ENCODE data around the gene ADK. TPM values are rescaled to one million over a fixed set of nuclear protein-coding genes. Genes with fewer than 3 reads are reported as not detected.

ADK gene
- total and polyA plus RNA-seq, 2 donors (not counting 3 experiments of a cell fraction or from before 2014, with no cell fraction given), result 11.7 to 46.5 TPM

GRCh38 chr10:74575912-74576311 lies 424.9 kb downstream of the ADK start:
- Histone ChIP-seq H3K79me2 (ENCODE audit: control insufficient read depth, insufficient read depth, low read length) (no peaks in the 10 kb centered on the region), H3K27me3 (ENCODE audit: control insufficient read depth in 2 of 2, insufficient read depth in 2 of 2, low read length in 2 of 2) (no peaks in the 10 kb centered on the region), H3K9me1 (replicated peaks; ENCODE audit: control insufficient read depth, extremely low read depth, insufficient read depth, low read length) (no peaks in the 10 kb centered on the region), H3K9me3 (replicated peaks; ENCODE audit: control insufficient read depth, insufficient read depth, low read length) (no peaks in the 10 kb centered on the region), H3K27ac (ENCODE audit: insufficient read depth, low read depth, low read length) (no peak overlapping the region), H3K36me3 (ENCODE audit: control insufficient read depth in 2 of 2, extremely low read depth in 1 of 2, insufficient read depth in 2 of 2, low read length in 2 of 2) (no peaks in the 10 kb centered on the region), H3K4me1 (ENCODE audit: control insufficient read depth, extremely low read depth, insufficient read depth, low read length) (no peaks in the 10 kb centered on the region), H3K4me2 (ENCODE audit: insufficient read depth, low read length) (no peak overlapping the region), H4K20me1 (replicated peaks; ENCODE audit: control insufficient read depth, extremely low read depth, insufficient read depth, low read length) (no peaks in the 10 kb centered on the region), H3K9ac (replicated peaks; ENCODE audit: extremely low read depth, insufficient read depth, low read length) (no peak overlapping the region), H3K4me3 (replicated peaks in 1 of 3; ENCODE audit: insufficient read depth in 1 of 3, low read depth in 1 of 3, low read length in 3 of 3) (no peak overlapping the region), H2AFZ (ENCODE audit: low read depth, low read length) (no peak overlapping the region)
- FAIRE-seq (no peak), DNase-seq (ENCODE audit: low read depth, low spot score) (no peak)
- no TSS peak for BruUV-seq (replicated peaks)
- no peak for TF ChIP-seq MAX (IDR thresholded peaks at IDR 0.05; ENCODE audit: insufficient read depth, insufficient read length)
- no peak for TF ChIP-seq POLR2AphosphoS5 (IDR thresholded peaks at IDR 0.05; ENCODE audit: insufficient read depth, low read depth, low read length)
- no peak for TF ChIP-seq MYC (IDR thresholded peaks at IDR 0.05; ENCODE audit: low read depth, low read length)
- TF ChIP-seq JUN (IDR thresholded peaks at IDR 0.05; ENCODE audit: borderline replicate concordance, insufficient read depth, insufficient read length, low read depth), result no peak
- TF ChIP-seq EZH2 (IDR thresholded peaks at IDR 0.05; ENCODE audit: borderline replicate concordance, low read depth, low read length, severe bottlenecking), result no peak
- TF ChIP-seq GATA2 (IDR thresholded peaks at IDR 0.05; ENCODE audit: insufficient read depth, insufficient read length, low read depth, low read length), result no peak
- no peak for TF ChIP-seq FOS (IDR thresholded peaks at IDR 0.05; ENCODE audit: borderline replicate concordance, insufficient read depth, low read length)
- dilution Hi-C loops (cut with MboI; ENCODE audit: extremely low pct_ligation_motif_present, low sequenced_read_pairs) (no loop called here), intact Hi-C loops (cut with micrococcal nuclease) (no loop called here)
- POLR2A ChIA-PET, result no interaction called here
- CTCF ChIA-PET, result no interaction called here

GRCh38 chr10:74576586-74576985 lies 425.6 kb downstream of the ADK start:
- no peak for DNase-seq (ENCODE audit: low read depth, low spot score)
- H3K4me3 ChIP-seq (replicated peaks in 1 of 3; ENCODE audit: insufficient read depth in 1 of 3, low read depth in 1 of 3, low read length in 3 of 3), result no peak overlapping the region
- TF ChIP-seq CTCF (IDR thresholded peaks at IDR 0.05; ENCODE audit: extremely low read depth in 1 of 2, insufficient read depth in 1 of 2, low read depth in 1 of 2, low read length in 2 of 2) (no peak), EZH2 (IDR thresholded peaks at IDR 0.05; ENCODE audit: borderline replicate concordance, low read depth, low read length, severe bottlenecking) (no peak), GATA2 (IDR thresholded peaks at IDR 0.05; ENCODE audit: insufficient read depth, insufficient read length, low read depth, low read length) (no peak), POLR2A (IDR thresholded peaks at IDR 0.05; ENCODE audit: low read depth, low read length) (no peak), POLR2AphosphoS5 (IDR thresholded peaks at IDR 0.05; ENCODE audit: insufficient read depth, low read depth, low read length) (no peak), MAX (IDR thresholded peaks at IDR 0.05; ENCODE audit: insufficient read depth, insufficient read length) (no peak), MYC (IDR thresholded peaks at IDR 0.05; ENCODE audit: low read depth, low read length) (no peak), JUN (IDR thresholded peaks at IDR 0.05; ENCODE audit: borderline replicate concordance, insufficient read depth, insufficient read length, low read depth) (no peak), FOS (IDR thresholded peaks at IDR 0.05; ENCODE audit: borderline replicate concordance, insufficient read depth, low read length) (no peak)

More at GRCh38 chr10:74576586-74576985, 425.6 kb downstream of the ADK start:
- dilution Hi-C loops (cut with MboI; ENCODE audit: extremely low pct_ligation_motif_present, low sequenced_read_pairs), result no loop called here
- ChIA-PET CTCF (no interaction called here), POLR2A (no interaction called here)
- H3K79me2 ChIP-seq (ENCODE audit: control insufficient read depth, insufficient read depth, low read length), result no peaks in the 10 kb centered on the region
- no peaks in the 10 kb centered on the region for H3K36me3 ChIP-seq (ENCODE audit: control insufficient read depth in 2 of 2, extremely low read depth in 1 of 2, insufficient read depth in 2 of 2, low read length in 2 of 2)
- FAIRE-seq, result no peak
- BruUV-seq (replicated peaks), result no TSS peak
- H3K4me2 ChIP-seq (ENCODE audit: insufficient read depth, low read length), result no peak overlapping the region
- H3K9ac ChIP-seq (replicated peaks; ENCODE audit: extremely low read depth, insufficient read depth, low read length), result no peak overlapping the region
- H3K27ac ChIP-seq (ENCODE audit: insufficient read depth, low read depth, low read length), result no peak overlapping the region
- no peaks in the 10 kb centered on the region for H3K9me3 ChIP-seq (replicated peaks; ENCODE audit: control insufficient read depth, insufficient read depth, low read length)
- no peaks in the 10 kb centered on the region for H3K27me3 ChIP-seq (ENCODE audit: control insufficient read depth in 2 of 2, insufficient read depth in 2 of 2, low read length in 2 of 2)
- no peaks in the 10 kb centered on the region for H3K9me1 ChIP-seq (replicated peaks; ENCODE audit: control insufficient read depth, extremely low read depth, insufficient read depth, low read length)
- no peaks in the 10 kb centered on the region for H3K4me1 ChIP-seq (ENCODE audit: control insufficient read depth, extremely low read depth, insufficient read depth, low read length)
- no peak overlapping the region for H2AFZ ChIP-seq (ENCODE audit: low read depth, low read length)
- intact Hi-C loops (cut with micrococcal nuclease), result no loop called here
- H4K20me1 ChIP-seq (replicated peaks; ENCODE audit: control insufficient read depth, extremely low read depth, insufficient read depth, low read length), result no peaks in the 10 kb centered on the region

Data from endothelial cell of umbilical vein (primary cell).